Ishikawa (cell line): Measurements from ENCODE around the gene SLC43A3.

ENCODE experiments used
- CEBPB ChIP-seq: IDR thresholded peaks from 2 replicates; pipeline ENCODE4 v1.6.1; 2012
- CREB1 ChIP-seq: IDR thresholded peaks from 2 replicates; pipeline ENCODE4 v1.6.1; 2012; ENCODE audit warnings: low read depth
- EGR1 ChIP-seq: IDR thresholded peaks from 2 replicates; pipeline ENCODE4 v1.6.1; 2012
- EP300 ChIP-seq: IDR thresholded peaks from 2 replicates; pipeline ENCODE4 v1.6.1; 2012; ENCODE audit warnings: borderline replicate concordance
- FOXM1 ChIP-seq: IDR thresholded peaks from 2 replicates; pipeline ENCODE4 v1.6.1; 2012; ENCODE audit warnings: low read depth, borderline replicate concordance
- NFIC ChIP-seq: IDR thresholded peaks from 2 replicates; pipeline ENCODE4 v1.6.1; 2012
- RAD21 ChIP-seq: IDR thresholded peaks from 2 replicates; pipeline ENCODE4 v1.6.1; 2012; ENCODE audit warnings: low read depth
- TAF1 ChIP-seq: IDR thresholded peaks from 2 replicates; pipeline ENCODE4 v1.6.1; 2012; ENCODE audit warnings: low read depth, mild to moderate bottlenecking
- TCF12 ChIP-seq: IDR thresholded peaks from 2 replicates; pipeline ENCODE4 v1.6.1; 2012; ENCODE audit warnings: low read depth
- TEAD4 ChIP-seq: IDR thresholded peaks from 2 replicates; pipeline ENCODE4 v1.6.1; 2012
- YY1 ChIP-seq: IDR thresholded peaks from 2 replicates; pipeline ENCODE4 v1.6.1; 2012; ENCODE audit warnings: low read depth
- ZBTB7A ChIP-seq: IDR thresholded peaks from 2 replicates; pipeline ENCODE4 v1.6.1; 2012; ENCODE audit warnings: low read depth
- TF ChIP-seq, protein P1 (sequence below): IDR thresholded peaks from 2 replicates; pipeline ENCODE4 v1.6.1; 2012
- TF ChIP-seq, protein P2 (sequence below): IDR thresholded peaks from 2 replicates; pipeline ENCODE4 v1.6.1; 2012; ENCODE audit warnings: low read depth, mild to moderate bottlenecking
- TF ChIP-seq, protein P3 (sequence below): IDR thresholded peaks from 2 replicates; pipeline ENCODE4 v1.6.1; 2012

Gene SLC43A3

DNA sequence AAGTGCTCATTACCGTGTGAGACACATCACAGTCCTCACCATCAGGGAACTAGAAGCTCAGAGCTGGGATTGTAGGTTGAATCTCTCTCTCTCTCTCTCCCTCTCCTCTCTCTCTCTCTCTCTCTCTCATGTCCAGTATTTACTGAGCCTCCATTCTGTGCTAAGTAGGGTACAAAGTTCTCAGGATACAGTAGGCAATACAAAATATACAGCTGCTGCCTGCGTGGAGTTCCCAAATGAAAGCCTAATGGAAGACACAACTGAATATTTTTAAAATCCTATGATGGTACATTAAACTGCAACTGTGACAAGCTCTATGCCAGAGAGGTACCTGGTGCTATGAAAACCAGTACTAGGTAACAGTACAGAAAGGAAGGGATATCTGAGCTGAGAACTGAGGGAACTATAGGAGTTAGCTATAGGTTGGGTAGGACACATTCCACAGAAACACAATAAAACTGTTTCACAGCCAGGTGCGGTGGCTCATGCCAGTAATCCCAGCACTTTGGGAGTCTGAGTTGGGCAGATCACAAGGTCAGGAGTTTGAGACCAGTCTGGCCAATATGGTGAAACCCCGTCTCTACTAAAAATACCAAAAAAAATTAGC lies 26.8 kb downstream of the SLC43A3 start:
- no peak for TF ChIP-seq TEAD4
- no peak for TF ChIP-seq RAD21
- TF ChIP-seq TAF1, result no peak
- TF ChIP-seq, protein P1, sequence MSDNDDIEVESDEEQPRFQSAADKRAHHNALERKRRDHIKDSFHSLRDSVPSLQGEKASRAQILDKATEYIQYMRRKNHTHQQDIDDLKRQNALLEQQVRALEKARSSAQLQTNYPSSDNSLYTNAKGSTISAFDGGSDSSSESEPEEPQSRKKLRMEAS, result no peak
- no peak for TF ChIP-seq ZBTB7A
- TF ChIP-seq, protein P2, sequence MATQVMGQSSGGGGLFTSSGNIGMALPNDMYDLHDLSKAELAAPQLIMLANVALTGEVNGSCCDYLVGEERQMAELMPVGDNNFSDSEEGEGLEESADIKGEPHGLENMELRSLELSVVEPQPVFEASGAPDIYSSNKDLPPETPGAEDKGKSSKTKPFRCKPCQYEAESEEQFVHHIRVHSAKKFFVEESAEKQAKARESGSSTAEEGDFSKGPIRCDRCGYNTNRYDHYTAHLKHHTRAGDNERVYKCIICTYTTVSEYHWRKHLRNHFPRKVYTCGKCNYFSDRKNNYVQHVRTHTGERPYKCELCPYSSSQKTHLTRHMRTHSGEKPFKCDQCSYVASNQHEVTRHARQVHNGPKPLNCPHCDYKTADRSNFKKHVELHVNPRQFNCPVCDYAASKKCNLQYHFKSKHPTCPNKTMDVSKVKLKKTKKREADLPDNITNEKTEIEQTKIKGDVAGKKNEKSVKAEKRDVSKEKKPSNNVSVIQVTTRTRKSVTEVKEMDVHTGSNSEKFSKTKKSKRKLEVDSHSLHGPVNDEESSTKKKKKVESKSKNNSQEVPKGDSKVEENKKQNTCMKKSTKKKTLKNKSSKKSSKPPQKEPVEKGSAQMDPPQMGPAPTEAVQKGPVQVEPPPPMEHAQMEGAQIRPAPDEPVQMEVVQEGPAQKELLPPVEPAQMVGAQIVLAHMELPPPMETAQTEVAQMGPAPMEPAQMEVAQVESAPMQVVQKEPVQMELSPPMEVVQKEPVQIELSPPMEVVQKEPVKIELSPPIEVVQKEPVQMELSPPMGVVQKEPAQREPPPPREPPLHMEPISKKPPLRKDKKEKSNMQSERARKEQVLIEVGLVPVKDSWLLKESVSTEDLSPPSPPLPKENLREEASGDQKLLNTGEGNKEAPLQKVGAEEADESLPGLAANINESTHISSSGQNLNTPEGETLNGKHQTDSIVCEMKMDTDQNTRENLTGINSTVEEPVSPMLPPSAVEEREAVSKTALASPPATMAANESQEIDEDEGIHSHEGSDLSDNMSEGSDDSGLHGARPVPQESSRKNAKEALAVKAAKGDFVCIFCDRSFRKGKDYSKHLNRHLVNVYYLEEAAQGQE, result no peak
- no peak for TF ChIP-seq EP300
- TF ChIP-seq CEBPB, result no peak
- no peak for TF ChIP-seq NFIC
- TF ChIP-seq TCF12, result no peak
- TF ChIP-seq EGR1, result no peak
- TF ChIP-seq, protein P3, sequence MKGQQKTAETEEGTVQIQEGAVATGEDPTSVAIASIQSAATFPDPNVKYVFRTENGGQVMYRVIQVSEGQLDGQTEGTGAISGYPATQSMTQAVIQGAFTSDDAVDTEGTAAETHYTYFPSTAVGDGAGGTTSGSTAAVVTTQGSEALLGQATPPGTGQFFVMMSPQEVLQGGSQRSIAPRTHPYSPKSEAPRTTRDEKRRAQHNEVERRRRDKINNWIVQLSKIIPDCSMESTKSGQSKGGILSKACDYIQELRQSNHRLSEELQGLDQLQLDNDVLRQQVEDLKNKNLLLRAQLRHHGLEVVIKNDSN, result no peak
- TF ChIP-seq YY1, result no peak

DNA sequence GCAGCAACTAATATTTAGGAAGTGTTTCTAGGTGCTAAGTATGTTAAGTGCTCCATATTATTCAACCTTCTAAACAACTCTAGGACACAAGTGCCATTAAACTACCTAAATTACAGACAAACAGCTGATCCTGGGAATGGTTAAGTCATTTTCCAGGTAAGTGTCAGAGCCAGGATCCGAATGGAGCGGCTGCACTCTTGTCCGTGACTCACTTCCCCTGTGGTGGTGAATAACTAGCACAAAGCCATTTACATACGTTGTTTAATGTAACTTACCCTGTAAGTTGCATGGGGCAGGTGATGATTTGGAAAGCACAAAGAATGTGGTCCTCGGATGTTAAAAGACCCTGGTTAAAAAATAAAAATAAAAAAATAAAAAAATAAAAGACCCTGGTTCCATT lies 27.7 kb downstream of the SLC43A3 start:
- TF ChIP-seq, protein P2, result no peak
- no peak for TF ChIP-seq YY1
- no peak for TF ChIP-seq ZBTB7A
- no peak for TF ChIP-seq NFIC
- TF ChIP-seq, protein P1, result no peak
- TF ChIP-seq TEAD4, result no peak
- no peak for TF ChIP-seq EP300
- no peak for TF ChIP-seq TCF12
- TF ChIP-seq, protein P3, result no peak
- no peak for TF ChIP-seq CEBPB
- TF ChIP-seq CREB1, result no peak
- no peak for TF ChIP-seq TAF1
- TF ChIP-seq EGR1, result no peak
- TF ChIP-seq RAD21, result no peak
- TF ChIP-seq FOXM1, result no peak

DNA sequence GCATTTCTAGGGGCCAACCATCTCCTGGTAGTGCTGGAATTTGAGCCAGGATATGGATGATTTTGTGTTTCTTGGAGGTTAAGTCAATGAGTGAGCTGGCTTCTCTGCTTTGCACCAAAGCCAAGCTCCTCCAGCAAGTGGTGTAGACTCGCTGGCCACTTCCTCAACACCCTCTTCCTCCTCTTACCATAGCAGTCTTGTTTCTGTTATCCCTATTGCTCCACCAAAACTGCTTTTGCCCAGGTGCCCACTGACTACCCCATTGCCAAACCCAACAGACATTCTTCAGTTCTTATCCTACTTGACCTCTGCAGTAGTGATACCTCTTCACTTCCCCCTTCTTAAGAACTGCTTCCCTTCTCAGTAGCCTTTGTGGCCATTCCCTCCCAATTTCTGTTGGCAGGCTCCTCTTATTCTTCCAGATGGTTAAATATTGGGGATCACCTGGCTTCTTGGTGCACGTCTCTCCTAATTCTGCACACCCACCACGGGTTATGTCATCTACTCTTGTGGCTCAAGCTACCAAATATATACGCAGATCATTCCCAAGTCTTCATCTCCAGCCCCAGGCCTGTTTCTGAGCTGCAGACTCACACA lies 29.4 kb downstream of the SLC43A3 start:
- TF ChIP-seq, protein P1, result no peak
- no peak for TF ChIP-seq CEBPB
- TF ChIP-seq TCF12, result no peak
- TF ChIP-seq TEAD4, result no peak
- TF ChIP-seq YY1, result no peak
- no peak for TF ChIP-seq NFIC
- no peak for TF ChIP-seq TAF1

DNA sequence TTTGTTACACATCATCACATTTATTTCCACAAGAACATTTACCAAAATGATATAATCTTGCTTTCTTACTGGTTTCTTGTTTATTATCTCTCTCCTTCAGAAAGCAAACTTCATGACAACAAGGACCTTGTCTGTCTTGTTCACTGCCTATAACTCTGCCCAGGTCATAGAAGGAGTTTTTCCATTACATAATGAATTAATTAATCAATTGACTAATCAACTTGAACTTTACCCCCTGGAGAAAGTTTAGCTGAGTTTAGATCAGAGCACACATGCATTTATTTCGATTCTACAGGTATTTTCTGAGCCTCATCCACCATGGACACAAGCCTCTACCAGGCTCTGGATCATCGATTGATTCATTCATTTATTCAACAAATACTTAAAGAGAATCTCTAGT lies 30.2 kb downstream of the SLC43A3 start:
- TF ChIP-seq YY1 (no peak), CEBPB (no peak), ZBTB7A (no peak), TAF1 (no peak), TCF12 (no peak), RAD21 (no peak), EGR1 (no peak), CREB1 (no peak), EP300 (no peak), FOXM1 (no peak), NFIC (no peak), TEAD4 (no peak)
- TF ChIP-seq, protein P1, result no peak
- TF ChIP-seq, protein P2, result no peak
- TF ChIP-seq, protein P3, result no peak
